HepG2 (cell line): ENCODE measurements around the gene ACKR3.

Experiments used
- CTCF ChIP-seq: sonication (generic); formaldehyde crosslinking; IDR thresholded peaks from 2 replicates; pipeline ENCODE4 v1.5.0; 2020; ENCODE audit warnings: mild to moderate bottlenecking, missing genetic modification reagents, moderate library complexity
- ELF4 ChIP-seq: sonication (generic); formaldehyde crosslinking; IDR thresholded peaks from 2 replicates; pipeline ENCODE4 v1.5.0; 2020; ENCODE audit warnings: missing genetic modification reagents, mild to moderate bottlenecking, moderate library complexity, borderline replicate concordance
- PBX2 ChIP-seq: IDR thresholded peaks from 2 replicates; pipeline ENCODE4 v1.6.1; 2016; ENCODE audit warnings: control low read depth
- POLR2A ChIP-seq, 2 experiments: IDR thresholded peaks; 2 replicates each; pipeline ENCODE4 v1.6.1; 2011; ENCODE audit warnings: low read depth in 2 of 2, low read length in 2 of 2, mild to moderate bottlenecking in 1 of 2, moderate library complexity in 1 of 2; ENCODE audit not compliant: insufficient read depth in 1 of 2
- RAD21 ChIP-seq: fragments of 450-650 bp; formaldehyde crosslinking; IDR thresholded peaks from 2 replicates; pipeline ENCODE4 v1.5.0; 2020; ENCODE audit warnings: mild to moderate bottlenecking
- YEATS2 ChIP-seq: sonication (generic); formaldehyde crosslinking; IDR thresholded peaks from 2 replicates; pipeline ENCODE4 v1.4.0; 2020; ENCODE audit warnings: missing genetic modification reagents, borderline replicate concordance

GRCh38 chr2:236569573-236569973 is at the start of gene ACKR3:
- TF ChIP-seq PBX2 (CRISPR knock-in tag) (no peak), CTCF (CRISPR knock-in tag) (peak; percentile 69), POLR2A (IDR thresholded peaks at IDR 0.05; ENCODE audit: insufficient read depth in 1 of 2, low read depth in 2 of 2, low read length in 2 of 2) (no peak), YEATS2 (CRISPR knock-in tag) (no peak), RAD21 (CRISPR knock-in tag) (no peak), ELF4 (CRISPR knock-in tag) (no peak)
